ENCODE results near the gene PDPK1. TPM values are rescaled to one million over a fixed set of nuclear protein-coding genes. Genes with fewer than 3 reads are reported as not detected.
"Not testable (repeated sequence)": the region's sequence is repeated elsewhere in the genome, so short reads cannot be mapped to it uniquely, and the experiment has no call there.

PDPK1 gene
- total RNA-seq, 4 donors from 2014 or later: 39.6 to 96.9 (median 69.5) TPM

DNA sequence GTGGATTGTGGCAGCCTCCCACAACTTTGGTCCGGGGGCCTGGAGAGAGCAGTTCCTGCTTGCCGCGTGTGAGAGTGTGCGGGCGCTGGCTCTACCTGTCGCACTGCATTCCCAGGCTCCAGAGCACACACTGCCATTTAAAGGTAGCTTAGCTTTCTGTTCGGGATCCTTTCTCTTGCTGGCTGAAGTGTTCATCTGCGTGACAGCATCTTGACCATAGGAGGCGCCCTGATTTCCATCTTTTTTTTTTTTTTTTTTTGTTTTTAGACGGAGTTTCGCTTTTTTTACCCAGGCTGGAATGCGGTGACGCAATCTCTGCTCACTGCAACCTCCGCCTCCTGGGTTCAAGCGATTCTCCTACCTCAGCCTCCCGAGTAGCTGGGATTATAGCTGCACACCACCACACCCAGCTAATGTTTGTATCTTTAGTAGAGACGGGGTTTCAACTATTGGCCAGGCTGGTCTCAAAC, 13.6 kb downstream of the PDPK1 start:
- DNase-seq; H3K4me3 ChIP-seq; H3K36me3 ChIP-seq; H3K27me3 ChIP-seq; H3K9me3 ChIP-seq; H3K4me1 ChIP-seq; intact Hi-C loops (cut with DNase I; ENCODE audit: low total_unique reads); in situ Hi-C loops (cut with MboI; ENCODE audit: low pct_ligation_motif_present in 1 of 4, low pct_unique_long_range_greater_than_20kb in 1 of 4, low sequenced_read_pairs in 3 of 4): not testable (repeated sequence)
- WGBS, 2 donors (ENCODE audit: low coverage in 1 of 2): 52% methylated on average over 15 of the region's 17 CpGs; no CpG with 5 or more reads in 1 of the 2 donors
- H3K27ac ChIP-seq: peak overlapping the region in 2 of 4 donors; percentile 5 to 16
- TF ChIP-seq, protein P1, sequence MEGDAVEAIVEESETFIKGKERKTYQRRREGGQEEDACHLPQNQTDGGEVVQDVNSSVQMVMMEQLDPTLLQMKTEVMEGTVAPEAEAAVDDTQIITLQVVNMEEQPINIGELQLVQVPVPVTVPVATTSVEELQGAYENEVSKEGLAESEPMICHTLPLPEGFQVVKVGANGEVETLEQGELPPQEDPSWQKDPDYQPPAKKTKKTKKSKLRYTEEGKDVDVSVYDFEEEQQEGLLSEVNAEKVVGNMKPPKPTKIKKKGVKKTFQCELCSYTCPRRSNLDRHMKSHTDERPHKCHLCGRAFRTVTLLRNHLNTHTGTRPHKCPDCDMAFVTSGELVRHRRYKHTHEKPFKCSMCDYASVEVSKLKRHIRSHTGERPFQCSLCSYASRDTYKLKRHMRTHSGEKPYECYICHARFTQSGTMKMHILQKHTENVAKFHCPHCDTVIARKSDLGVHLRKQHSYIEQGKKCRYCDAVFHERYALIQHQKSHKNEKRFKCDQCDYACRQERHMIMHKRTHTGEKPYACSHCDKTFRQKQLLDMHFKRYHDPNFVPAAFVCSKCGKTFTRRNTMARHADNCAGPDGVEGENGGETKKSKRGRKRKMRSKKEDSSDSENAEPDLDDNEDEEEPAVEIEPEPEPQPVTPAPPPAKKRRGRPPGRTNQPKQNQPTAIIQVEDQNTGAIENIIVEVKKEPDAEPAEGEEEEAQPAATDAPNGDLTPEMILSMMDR (IDR thresholded peaks at IDR 0.05): peak in 1 of 5 experiments; percentile 13

DNA sequence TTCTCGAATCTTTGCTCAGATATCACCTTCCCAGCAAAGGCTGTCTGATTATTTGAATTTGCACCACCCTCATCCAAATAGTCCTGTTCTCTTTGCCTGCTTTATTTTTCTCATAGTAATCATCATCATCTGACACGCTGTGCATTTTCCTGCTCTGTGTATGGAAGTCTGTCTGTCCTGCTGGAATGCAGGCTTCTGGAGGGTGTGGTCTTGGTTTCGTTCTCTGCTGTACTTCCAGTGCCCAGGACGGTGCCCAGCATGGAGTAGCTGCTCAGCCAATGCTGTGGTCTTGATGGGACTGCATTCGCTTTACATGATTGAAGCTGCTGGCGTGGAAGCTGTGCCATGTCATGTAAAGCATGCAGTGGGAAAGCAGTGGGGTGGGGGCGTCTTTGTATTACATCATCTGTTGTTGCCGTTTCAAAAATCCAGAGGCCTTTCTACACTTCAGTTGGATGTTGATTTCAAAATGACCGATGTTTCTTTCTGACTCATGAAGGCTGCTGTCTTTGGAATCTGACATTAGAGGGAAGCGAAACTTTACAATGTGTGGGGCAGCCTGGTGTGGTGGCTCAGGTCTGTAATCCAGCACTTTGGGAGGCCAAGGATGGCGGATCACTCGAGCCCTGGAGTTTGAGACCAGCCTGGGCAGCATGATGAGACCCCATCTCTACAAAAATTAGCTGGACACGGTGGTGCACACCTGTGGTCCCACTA, 17.0 kb downstream of the PDPK1 start:
- H3K36me3 ChIP-seq; intact Hi-C loops (cut with DNase I; ENCODE audit: low total_unique reads); H3K4me3 ChIP-seq; H3K4me1 ChIP-seq; DNase-seq; in situ Hi-C loops (cut with MboI; ENCODE audit: low pct_ligation_motif_present in 1 of 4, low pct_unique_long_range_greater_than_20kb in 1 of 4, low sequenced_read_pairs in 3 of 4); H3K27ac ChIP-seq; H3K27me3 ChIP-seq; H3K9me3 ChIP-seq: not testable (repeated sequence)
- WGBS, 2 donors (ENCODE audit: low coverage in 1 of 2): 80% methylated on average over 1 of the region's 13 CpGs; no CpG with 5 or more reads in 1 of the 2 donors

DNA sequence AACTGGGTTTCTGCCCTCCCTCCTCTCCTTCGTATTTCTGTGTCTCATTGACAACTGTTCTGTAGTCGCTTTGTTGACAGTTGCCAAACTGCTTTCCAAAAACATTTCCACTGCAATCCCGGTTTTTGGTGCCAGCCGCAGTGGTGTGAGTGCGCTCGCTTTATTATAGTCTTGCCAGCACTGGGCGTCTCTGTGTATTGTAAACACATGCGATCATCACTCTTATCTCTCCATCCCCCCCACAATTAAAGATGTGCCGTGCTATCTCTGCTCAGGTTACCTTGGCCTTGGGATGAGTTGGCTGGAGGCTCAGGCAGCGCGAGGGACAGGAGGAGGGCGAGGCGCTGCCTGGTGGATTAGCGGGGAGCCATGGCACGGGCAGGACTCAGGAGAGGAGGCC, 19.3 kb downstream of the PDPK1 start:
- H3K27ac ChIP-seq; intact Hi-C loops (cut with DNase I; ENCODE audit: low total_unique reads); H3K9me3 ChIP-seq; H3K36me3 ChIP-seq; H3K4me1 ChIP-seq; DNase-seq; H3K4me3 ChIP-seq; in situ Hi-C loops (cut with MboI; ENCODE audit: low pct_ligation_motif_present in 1 of 4, low pct_unique_long_range_greater_than_20kb in 1 of 4, low sequenced_read_pairs in 3 of 4); H3K27me3 ChIP-seq: not testable (repeated sequence)
- WGBS, 2 donors (ENCODE audit: low coverage in 1 of 2): no CpG with 5 or more reads among the region's 15 CpGs

DNA sequence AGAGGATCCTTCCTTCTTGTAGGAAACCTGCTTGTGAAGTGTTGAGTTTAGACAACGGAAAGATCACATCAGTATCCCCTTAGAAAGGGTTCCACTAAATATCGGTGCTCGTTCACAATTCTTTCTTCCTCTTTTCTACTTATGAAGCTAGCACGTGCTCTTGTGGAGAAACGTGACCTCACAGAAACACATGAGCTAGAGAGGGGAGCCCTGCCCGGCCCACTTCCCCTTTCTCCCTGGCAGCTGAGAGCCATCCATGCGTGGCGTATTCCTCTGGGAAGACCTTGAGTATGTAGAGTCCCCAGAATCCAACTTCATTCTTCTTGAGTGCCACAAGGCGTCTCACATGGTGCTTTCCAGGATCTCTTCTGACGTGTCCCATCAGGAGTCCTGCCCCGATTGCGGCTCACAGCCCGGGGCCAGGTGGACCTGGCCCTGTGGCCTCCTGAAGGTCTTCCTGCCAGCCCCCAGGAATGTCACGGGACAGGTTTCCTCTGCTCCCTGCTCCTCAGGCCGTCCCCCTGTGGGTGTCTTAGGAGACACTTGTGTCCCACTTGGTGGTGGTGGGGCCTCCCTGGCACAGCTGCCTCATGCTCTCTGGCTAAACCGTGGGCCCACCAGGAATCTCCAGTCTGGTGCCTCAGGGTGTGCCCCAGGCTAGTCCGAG, 22.4 kb downstream of the PDPK1 start:
- DNase-seq; H3K27me3 ChIP-seq; H3K36me3 ChIP-seq; intact Hi-C loops (cut with DNase I; ENCODE audit: low total_unique reads); H3K9me3 ChIP-seq; H3K4me1 ChIP-seq; H3K4me3 ChIP-seq; in situ Hi-C loops (cut with MboI; ENCODE audit: low pct_ligation_motif_present in 1 of 4, low pct_unique_long_range_greater_than_20kb in 1 of 4, low sequenced_read_pairs in 3 of 4); H3K27ac ChIP-seq: not testable (repeated sequence)
- WGBS, 2 donors (ENCODE audit: low coverage in 1 of 2): 66 to 82% methylated on average over 5 to 8 of the region's 17 CpGs

DNA sequence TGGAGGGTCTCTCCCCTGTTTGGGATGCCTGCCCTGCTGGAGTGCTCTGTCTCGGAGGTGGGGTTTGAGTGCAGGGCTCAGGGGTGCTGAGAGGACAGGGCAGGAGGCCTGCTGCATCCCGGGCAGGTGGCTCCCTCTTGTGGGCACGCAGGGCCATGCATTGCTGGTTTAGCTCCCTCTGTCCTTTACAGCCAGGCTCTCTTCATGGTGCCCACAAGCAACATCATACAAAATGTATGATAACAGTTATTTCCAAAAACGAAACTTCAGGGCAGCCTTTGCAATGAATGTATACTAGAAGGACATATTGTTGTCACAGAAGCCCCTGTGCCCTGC, 22.9 kb downstream of the PDPK1 start:
- H3K4me3 ChIP-seq; H3K9me3 ChIP-seq; H3K36me3 ChIP-seq; in situ Hi-C loops (cut with MboI; ENCODE audit: low pct_ligation_motif_present in 1 of 4, low pct_unique_long_range_greater_than_20kb in 1 of 4, low sequenced_read_pairs in 3 of 4); H3K27ac ChIP-seq; H3K4me1 ChIP-seq; H3K27me3 ChIP-seq; intact Hi-C loops (cut with DNase I; ENCODE audit: low total_unique reads): not testable (repeated sequence)
- TF ChIP-seq, protein P1 (IDR thresholded peaks at IDR 0.05): peak in 3 of 5 experiments; percentile 42 to 54 (median 51)
- DNase-seq: peak; percentile 84
- WGBS, 2 donors (ENCODE audit: low coverage in 1 of 2): 17% methylated on average over 1 of the region's 4 CpGs; no CpG with 5 or more reads in 1 of the 2 donors

DNA sequence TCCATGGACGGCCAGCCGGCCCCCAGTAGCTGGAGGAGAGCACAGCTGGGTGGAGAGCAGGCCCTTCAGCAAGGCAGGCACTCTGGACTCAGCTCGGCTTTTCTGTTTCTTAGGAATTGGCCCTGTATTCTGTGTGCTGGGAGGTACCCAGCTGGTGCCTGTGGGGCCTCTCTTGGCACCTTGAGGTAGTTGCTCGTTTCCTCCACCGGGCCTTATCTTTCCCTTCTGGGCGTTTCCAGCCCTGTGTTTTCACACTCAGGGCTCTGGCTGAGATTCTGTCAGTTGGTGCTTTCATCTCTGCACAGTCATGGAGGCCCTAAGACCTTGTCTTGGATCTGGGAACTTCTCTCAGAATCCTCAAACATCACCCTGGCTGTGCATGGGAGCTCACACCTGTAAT, 29.7 kb downstream of the PDPK1 start:
- DNase-seq; in situ Hi-C loops (cut with MboI; ENCODE audit: low pct_ligation_motif_present in 1 of 4, low pct_unique_long_range_greater_than_20kb in 1 of 4, low sequenced_read_pairs in 3 of 4); intact Hi-C loops (cut with DNase I; ENCODE audit: low total_unique reads); H3K4me1 ChIP-seq; H3K9me3 ChIP-seq; H3K27ac ChIP-seq; H3K27me3 ChIP-seq; H3K36me3 ChIP-seq; H3K4me3 ChIP-seq: not testable (repeated sequence)
- WGBS, 2 donors (ENCODE audit: low coverage in 1 of 2): no CpG with 5 or more reads among the region's 6 CpGs

DNA sequence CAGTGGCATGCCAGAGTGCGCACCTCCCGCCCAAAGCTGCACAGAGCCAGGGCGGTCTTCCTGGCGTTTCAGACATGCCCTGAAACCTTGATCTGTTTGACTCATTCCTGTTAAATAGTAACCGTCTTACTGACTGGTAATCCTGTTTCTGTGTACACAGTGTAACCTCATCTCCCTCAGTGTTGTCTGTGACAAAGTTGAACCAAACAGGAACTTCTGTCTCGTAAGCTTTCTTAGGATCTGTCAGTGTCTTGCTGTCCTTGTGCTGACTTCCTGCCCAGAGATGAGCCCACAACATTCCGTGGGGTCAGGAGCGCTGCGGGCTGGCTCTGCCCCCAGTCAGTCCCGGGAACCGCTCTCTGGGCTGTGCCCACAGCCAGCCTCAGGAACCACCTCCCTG, 30.8 kb downstream of the PDPK1 start:
- H3K36me3 ChIP-seq; DNase-seq; H3K27ac ChIP-seq; H3K4me3 ChIP-seq; H3K27me3 ChIP-seq; in situ Hi-C loops (cut with MboI; ENCODE audit: low pct_ligation_motif_present in 1 of 4, low pct_unique_long_range_greater_than_20kb in 1 of 4, low sequenced_read_pairs in 3 of 4); H3K9me3 ChIP-seq; intact Hi-C loops (cut with DNase I; ENCODE audit: low total_unique reads); H3K4me1 ChIP-seq: not testable (repeated sequence)
- WGBS, 2 donors (ENCODE audit: low coverage in 1 of 2): no CpG with 5 or more reads among the region's 11 CpGs

DNA sequence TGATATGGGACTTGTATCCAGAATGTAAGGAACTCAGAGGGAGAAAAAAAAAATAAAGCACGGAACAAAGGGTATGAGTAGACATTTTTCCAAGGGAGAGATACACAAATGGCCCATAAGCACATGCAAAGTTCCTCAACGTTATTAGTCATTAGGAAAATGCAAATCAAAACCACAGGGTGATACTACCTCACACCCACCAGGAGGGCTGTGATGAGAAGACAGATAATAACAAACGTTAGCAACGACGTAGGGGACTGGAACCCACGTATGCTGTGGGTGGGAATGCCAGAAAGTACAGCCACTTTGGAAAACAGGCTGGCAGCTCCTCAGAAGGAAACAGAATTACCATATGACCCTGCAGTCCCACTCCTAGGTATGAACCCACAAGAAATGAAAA, 34.9 kb downstream of the PDPK1 start:
- H3K4me3 ChIP-seq; DNase-seq; H3K4me1 ChIP-seq; intact Hi-C loops (cut with DNase I; ENCODE audit: low total_unique reads); H3K36me3 ChIP-seq; H3K27ac ChIP-seq; H3K27me3 ChIP-seq; in situ Hi-C loops (cut with MboI; ENCODE audit: low pct_ligation_motif_present in 1 of 4, low pct_unique_long_range_greater_than_20kb in 1 of 4, low sequenced_read_pairs in 3 of 4); H3K9me3 ChIP-seq: not testable (repeated sequence)
- WGBS, 2 donors (ENCODE audit: low coverage in 1 of 2): no CpG with 5 or more reads among the region's 6 CpGs

DNA sequence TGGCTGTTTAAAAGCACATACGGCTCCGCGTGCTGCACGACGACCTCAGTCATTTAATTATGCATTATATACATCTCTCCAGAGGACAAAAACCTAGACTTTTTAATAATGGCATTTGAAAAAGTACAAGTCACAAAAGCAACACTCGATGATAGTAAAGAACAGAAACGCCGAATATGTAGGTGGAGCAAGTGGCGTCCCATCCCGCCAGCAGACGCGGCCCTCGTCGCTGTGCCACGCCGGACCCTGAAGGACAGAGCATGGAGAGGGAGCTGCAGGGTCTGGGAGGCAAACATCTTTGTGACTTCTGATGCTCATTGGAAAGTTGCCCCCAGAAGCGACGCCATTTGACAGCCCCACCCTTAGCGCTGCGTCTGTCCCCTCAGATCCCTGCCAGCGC, 38.0 kb downstream of the PDPK1 start:
- WGBS, 2 donors (ENCODE audit: low coverage in 1 of 2): no CpG with 5 or more reads among the region's 21 CpGs
- H3K4me3 ChIP-seq; DNase-seq; H3K4me1 ChIP-seq; H3K27me3 ChIP-seq; intact Hi-C loops (cut with DNase I; ENCODE audit: low total_unique reads); H3K36me3 ChIP-seq; H3K9me3 ChIP-seq; H3K27ac ChIP-seq: not testable (repeated sequence)
- in situ Hi-C loops (cut with MboI; ENCODE audit: low pct_ligation_motif_present in 1 of 4, low pct_unique_long_range_greater_than_20kb in 1 of 4, low sequenced_read_pairs in 3 of 4): loop anchor here in 1 of 4 donors (25.0 kb wide), 1 partner anchor 139 kb away; the partner anchor contains the start of gene CCNF
